LNCAP (cell line): ENCODE results near the gene RBM20.

ENCODE experiments used
- CTCF ChIP-seq: fragments of 450-650 bp; IDR thresholded peaks from 2 replicates; pipeline ENCODE4 v1.5.1; 2017; ENCODE audit warnings: mild to moderate bottlenecking

Gene RBM20

GRCh38 chr10:110744782-110745181 is 100.6 kb downstream of the RBM20 start:
- no peak for TF ChIP-seq CTCF

- TF ChIP-seq CTCF = peak; percentile 79
These were observed 102.2 kb downstream of the RBM20 start for GRCh38 chr10:110746254-110746826.

- TF ChIP-seq CTCF = no peak
These were observed 103.0 kb downstream of the RBM20 start for GRCh38 chr10:110746969-110747608.

GRCh38 chr10:110747609-110748464 is 103.7 kb downstream of the RBM20 start:
- no peak for TF ChIP-seq CTCF

- no peak for TF ChIP-seq CTCF
These were observed 104.8 kb downstream of the RBM20 start for GRCh38 chr10:110748970-110749369.

GRCh38 chr10:110750931-110751330 is 106.8 kb downstream of the RBM20 start:
- TF ChIP-seq CTCF = no peak

- TF ChIP-seq CTCF = no peak
These were observed 107.7 kb downstream of the RBM20 start for GRCh38 chr10:110751850-110752249.
